B cell (primary cell): ENCODE measurements around the gene GNPDA1. TPM values are rescaled to one million over a fixed set of nuclear protein-coding genes. Genes with fewer than 3 reads are reported as not detected.
"Not testable (repeated sequence)": the region's sequence is repeated elsewhere in the genome, so short reads cannot be mapped to it uniquely, and the experiment has no call there.

Experiments
- ATAC-seq: fragments of 200-7000 bp; cut with Tn5 transposase; one replicate; pipeline ENCODE4 v1.10.0; 2021; ENCODE audit warnings: low read depth, mild to moderate bottlenecking, moderate number of reproducible peaks, moderate library complexity
- CTCF ChIA-PET: fragments of 350-600 bp; sonication (Branson Sonifier 250); formaldehyde crosslinking; loops from one replicate; lab custom pipeline; 2021; ENCODE audit warnings: antibody characterized with exemption, inconsistent platforms; lab: Charles Lee
- POLR2A ChIA-PET: fragments of 350-600 bp; sonication (Branson Sonifier 250); formaldehyde crosslinking; loops from one replicate; lab custom pipeline; 2021; ENCODE audit warnings: antibody characterized with exemption; lab: Charles Lee
- DNase-seq: peaks from one replicate; pipeline ENCODE4 v3.0.0; 2013
- H2AFZ ChIP-seq: 2 replicates; pipeline ENCODE4 v1.6.1; 2012; ENCODE audit warnings: mild to moderate bottlenecking, low read depth, low read length; ENCODE audit not compliant: insufficient read depth, poor library complexity, severe bottlenecking
- H3K27ac ChIP-seq, 2 donors: 1 replicate in 1 of 2; 2 replicates in 1 of 2; pipeline ENCODE4 v1.5.1; 2012 to 2013; ENCODE audit warnings: low read length in 2 of 2, mild to moderate bottlenecking in 2 of 2, moderate library complexity in 1 of 2
- H3K27me3 ChIP-seq, 4 experiments: fragments of 200-600 bp in 1 of 4; sonication (generic) in 1 of 4; replicated peaks in 1 of 4; 1 replicate in 2 of 4; 2 replicates in 2 of 4; pipeline versions ENCODE4 v1.6.1 to v1.7.0; 2013 to 2016; ENCODE audit warnings: low read length in 3 of 4, mild to moderate bottlenecking in 2 of 4, mixed read lengths in 1 of 4, moderate library complexity in 1 of 4; ENCODE audit not compliant: insufficient read depth in 4 of 4, control insufficient read depth in 3 of 4; ENCODE audit errors: control extremely low read depth in 1 of 4
- H3K36me3 ChIP-seq, 2 experiments: replicated peaks in 1 of 2; 1 replicate in 1 of 2; 2 replicates in 1 of 2; pipeline versions ENCODE4 v1.6.1 to v1.7.1; 2013; ENCODE audit warnings: low read length in 1 of 2; ENCODE audit not compliant: insufficient read depth in 2 of 2, control insufficient read depth in 1 of 2; ENCODE audit errors: control extremely low read depth in 1 of 2, extremely low read depth in 1 of 2
- H3K4me1 ChIP-seq, 2 donors: fragments of 200-600 bp in 1 of 2; sonication (generic) in 1 of 2; 1 replicate in 1 of 2; 2 replicates in 1 of 2; pipeline versions ENCODE4 v1.5.1 to v1.6.1; 2013 to 2017; ENCODE audit warnings: low read length in 2 of 2; ENCODE audit not compliant: control insufficient read depth in 2 of 2, insufficient read depth in 2 of 2
- H3K4me2 ChIP-seq: replicated peaks from 2 replicates; pipeline ENCODE3; 2012; ENCODE audit warnings: mild to moderate bottlenecking, low read depth, low read length; ENCODE audit not compliant: poor library complexity, severe bottlenecking
- H3K4me3 ChIP-seq, 5 experiments: fragments of 200-600 bp in 1 of 5; sonication (generic) in 1 of 5; 1 replicate in 3 of 5; 2 replicates in 2 of 5; pipeline versions ENCODE4 v1.5.1 to v1.7.0; 2011 to 2016; ENCODE audit warnings: low read length in 4 of 5, mild to moderate bottlenecking in 4 of 5, low read depth in 2 of 5, control low read depth in 1 of 5, moderate library complexity in 1 of 5; ENCODE audit not compliant: insufficient read depth in 1 of 5; ENCODE audit errors: control extremely low read depth in 1 of 5, extremely low read depth in 1 of 5
- H3K79me2 ChIP-seq: fragments of 200-600 bp; sonication (generic); one replicate; pipeline ENCODE4 v1.6.0; 2016; ENCODE audit warnings: low read length; ENCODE audit not compliant: control insufficient read depth, insufficient read depth
- H3K9ac ChIP-seq: fragments of 200-600 bp; sonication (generic); 2 replicates; pipeline ENCODE4 v1.6.1; 2017; ENCODE audit warnings: mild to moderate bottlenecking, low read length, moderate library complexity
- H3K9me3 ChIP-seq, 3 donors: one replicate each; pipeline versions ENCODE4 v1.6.1 to v1.7.1; 2013; ENCODE audit warnings: low read length in 2 of 3; ENCODE audit not compliant: control insufficient read depth in 2 of 3, insufficient read depth in 1 of 3; ENCODE audit errors: control extremely low read depth in 1 of 3
- H4K20me1 ChIP-seq: 2 replicates; pipeline ENCODE4 v1.6.0; 2012; ENCODE audit warnings: mild to moderate bottlenecking, low read length; ENCODE audit not compliant: insufficient read depth, control insufficient read depth, poor library complexity, severe bottlenecking
- H3K27ac Mint-ChIP-seq: one replicate; pipeline ENCODE4 v1.8.0; 2021; ENCODE audit warnings: mixed read lengths
- H3K27me3 Mint-ChIP-seq: one replicate; pipeline ENCODE4 v1.8.0; 2021; ENCODE audit warnings: mixed read lengths
- H3K4me1 Mint-ChIP-seq: one replicate; pipeline ENCODE4 v1.8.0; 2021; ENCODE audit warnings: mixed read lengths
- H3K4me3 Mint-ChIP-seq: one replicate; pipeline ENCODE4 v1.8.0; 2021; ENCODE audit warnings: mixed read lengths
- H3K9me3 Mint-ChIP-seq: one replicate; pipeline ENCODE4 v1.8.0; 2022; ENCODE audit warnings: mixed read lengths; ENCODE audit not compliant: insufficient read depth
- EZH2 ChIP-seq: IDR thresholded peaks from 2 replicates; pipeline ENCODE4 v1.6.1; 2012; ENCODE audit warnings: borderline replicate concordance, low read depth, mild to moderate bottlenecking, moderate library complexity, low read length; ENCODE audit not compliant: insufficient read depth, poor library complexity, severe bottlenecking
- WGBS: methylation state at CpG from one replicate; pipeline ENCODE4 v1.1.5; 2013; ENCODE audit warnings: missing lambda C conversion rate; ENCODE audit not compliant: insufficient coverage; 5-methylcytosine and 5-hydroxymethylcytosine counted together
- intact Hi-C: fragments of 100-400 bp; cut with micrococcal nuclease; formaldehyde crosslinking; loops from one replicate; pipeline ENCODE4 v1.10.0; 2022
- polyA plus RNA-seq: library from polyadenylated mRNA; depleted of rRNA; stranded (reverse); fragments of >200 nt; gene quantifications from 2 replicates; pipeline ENCODE4 v1.2.3, GENCODE V29; 2012
- total RNA-seq, 2 donors: library from RNA; stranded (reverse); fragments of 120-200 nt in 1 of 2; gene quantifications; 1 replicate in 1 of 2; 2 replicates in 1 of 2; pipeline versions ENCODE4 v1.2.3 to v1.2.4, GENCODE V29; 2013 to 2022
- TF ChIP-seq, protein P1 (sequence below): fragments of 200-600 bp; IDR thresholded peaks from one replicate; pipeline ENCODE4 v1.8.0; 2022; ENCODE audit warnings: antibody characterized with exemption, mild to moderate bottlenecking

The GNPDA1 gene
- total and polyA plus RNA-seq, 2 donors (not counting 1 experiment from before 2014, with no cell fraction given) = 3.1 to 12.1 TPM

- DNase-seq = no peak
- H3K79me2 ChIP-seq = no peaks in the 10 kb centered on the region
- H3K36me3 ChIP-seq = no peaks in the 10 kb centered on the region
- H3K9me3 ChIP-seq = no peaks in the 10 kb centered on the region
- H3K27me3 ChIP-seq = peaks cover 0 to 7% (median 1%) of the 10 kb centered on the region in 4 experiments
- no peak overlapping the region for H3K4me3 ChIP-seq
- H3K4me1 ChIP-seq = no peaks in the 10 kb centered on the region
- Mint-ChIP-seq H3K27ac (no peak overlapping the region), H3K27me3 (peaks cover 13% of the 10 kb centered on the region), H3K9me3 (no peaks in the 10 kb centered on the region), H3K4me3 (no peak overlapping the region), H3K4me1 (no peaks in the 10 kb centered on the region)
- no peak overlapping the region for H3K9ac ChIP-seq
- no peak for TF ChIP-seq EZH2
- TF ChIP-seq, protein P1, sequence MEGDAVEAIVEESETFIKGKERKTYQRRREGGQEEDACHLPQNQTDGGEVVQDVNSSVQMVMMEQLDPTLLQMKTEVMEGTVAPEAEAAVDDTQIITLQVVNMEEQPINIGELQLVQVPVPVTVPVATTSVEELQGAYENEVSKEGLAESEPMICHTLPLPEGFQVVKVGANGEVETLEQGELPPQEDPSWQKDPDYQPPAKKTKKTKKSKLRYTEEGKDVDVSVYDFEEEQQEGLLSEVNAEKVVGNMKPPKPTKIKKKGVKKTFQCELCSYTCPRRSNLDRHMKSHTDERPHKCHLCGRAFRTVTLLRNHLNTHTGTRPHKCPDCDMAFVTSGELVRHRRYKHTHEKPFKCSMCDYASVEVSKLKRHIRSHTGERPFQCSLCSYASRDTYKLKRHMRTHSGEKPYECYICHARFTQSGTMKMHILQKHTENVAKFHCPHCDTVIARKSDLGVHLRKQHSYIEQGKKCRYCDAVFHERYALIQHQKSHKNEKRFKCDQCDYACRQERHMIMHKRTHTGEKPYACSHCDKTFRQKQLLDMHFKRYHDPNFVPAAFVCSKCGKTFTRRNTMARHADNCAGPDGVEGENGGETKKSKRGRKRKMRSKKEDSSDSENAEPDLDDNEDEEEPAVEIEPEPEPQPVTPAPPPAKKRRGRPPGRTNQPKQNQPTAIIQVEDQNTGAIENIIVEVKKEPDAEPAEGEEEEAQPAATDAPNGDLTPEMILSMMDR = no peak
- CTCF ChIA-PET = interaction anchor here (0.6 to 0.8 kb wide), 2 partner anchors 174 to 461 kb away, joined by 4 read pairs; no protein-coding TSS in a partner anchor
- H2AFZ ChIP-seq = no peak overlapping the region
- no peak for ATAC-seq
- no peak overlapping the region for H3K4me2 ChIP-seq
- WGBS = 80% methylated on average over 3 of the region's 4 CpGs
- intact Hi-C loops = no loop called here
- H3K27ac ChIP-seq = no peak overlapping the region
- no peaks in the 10 kb centered on the region for H4K20me1 ChIP-seq
- POLR2A ChIA-PET = interaction anchor here (0.6 kb wide), 1 partner anchor 84 kb away, joined by 4 read pairs; no protein-coding TSS in a partner anchor
These were observed 40.8 kb upstream of the GNPDA1 start for GRCh38 chr5:142053426-142054151.

DNA sequence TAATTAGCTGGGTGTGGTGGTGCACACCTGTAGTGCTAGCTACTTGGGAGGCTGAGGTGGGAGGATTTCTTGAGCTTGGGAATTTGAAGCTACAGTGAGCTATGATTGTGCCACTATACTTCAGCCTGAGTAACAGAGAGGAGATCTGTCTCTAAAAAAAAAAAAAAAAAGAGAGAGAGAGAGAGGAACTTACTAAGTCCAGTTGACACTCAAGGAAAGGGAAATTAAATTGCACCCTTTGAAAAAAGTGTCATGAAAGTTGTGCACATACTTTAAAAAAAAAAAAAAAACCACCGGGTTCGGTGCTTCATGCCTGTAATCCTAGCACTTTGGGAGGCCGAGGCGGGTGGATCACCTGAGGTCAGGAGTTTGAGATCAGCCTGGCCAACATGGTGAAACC lies 39.2 kb upstream of the GNPDA1 start:
- H3K9me3 Mint-ChIP-seq, DNase-seq, H3K4me3 ChIP-seq, H3K9me3 ChIP-seq, H3K4me3 Mint-ChIP-seq, H3K4me1 ChIP-seq, H3K36me3 ChIP-seq, intact Hi-C loops, H2AFZ ChIP-seq, H3K27ac Mint-ChIP-seq, H3K27ac ChIP-seq, H3K4me1 Mint-ChIP-seq, H4K20me1 ChIP-seq, H3K4me2 ChIP-seq, H3K79me2 ChIP-seq, H3K9ac ChIP-seq, ATAC-seq: not testable (repeated sequence)
- CTCF ChIA-PET = interaction anchor here (0.9 kb wide), 1 partner anchor 61 kb away, joined by 3 read pairs; no protein-coding TSS in a partner anchor
- POLR2A ChIA-PET = interaction anchor here (0.7 kb wide), 1 partner anchor 170 kb away, joined by 7 read pairs; no protein-coding TSS in a partner anchor
- peaks cover 0 to 11% (median 1%) of the 10 kb centered on the region in 4 experiments for H3K27me3 ChIP-seq
- no CpG with 5 or more reads among the region's 4 CpGs for WGBS
- H3K27me3 Mint-ChIP-seq = peaks cover 24% of the 10 kb centered on the region
